Spleen (tissue), 7 donors: Measurements from ENCODE around the gene UQCC2.

Experiments used
- CTCF ChIP-seq, 11 experiments: fragments of 200-600 bp in 7 of 11; fragments of 450-650 bp in 4 of 11; sonication (generic) in 4 of 11; IDR thresholded peaks in 8 of 11; conservative IDR thresholded peaks in 3 of 11; 1 replicate in 7 of 11; 2 replicates in 4 of 11; pipeline versions ENCODE4 v1.4.0 to v1.8.0; 2016 to 2021; ENCODE audit warnings: antibody characterized with exemption in 11 of 11, inconsistent platforms in 4 of 11, mild to moderate bottlenecking in 1 of 11
- POLR2A ChIP-seq, 3 donors: fragments of 450-650 bp; IDR thresholded peaks; one replicate each; pipeline ENCODE4 v1.5.1; 2017; ENCODE audit warnings: antibody characterized with exemption in 3 of 3, mild to moderate bottlenecking in 1 of 3
- POLR2AphosphoS5 ChIP-seq, 3 donors: sonication (generic); formaldehyde crosslinking; IDR thresholded peaks; one replicate each; pipeline ENCODE4 v1.5.1; 2017; ENCODE audit warnings: antibody characterized with exemption in 3 of 3
- donor health status: DM: no; HTN: no; CAD: no; lungs with moderate emphysema.
- donor health status: DM: no; HTN: no; CAD: no.
- donor health status: DM: no; HTN: no; CAD: no.

GRCh38 chr6:33692760-33693158 is 18.7 kb downstream of the UQCC2 start:
- TF ChIP-seq POLR2AphosphoS5 (IDR thresholded peaks at IDR 0.05) (peak; percentile 78 to 82 (median 78)), CTCF (IDR thresholded peaks at IDR 0.05 in 8 of 11, conservative IDR thresholded peaks at IDR 0.05 in 3 of 11) (no peak), POLR2A (IDR thresholded peaks at IDR 0.05) (no peak)
